ENCODE measurements around the gene PINK1.

The PINK1 gene

DNA sequence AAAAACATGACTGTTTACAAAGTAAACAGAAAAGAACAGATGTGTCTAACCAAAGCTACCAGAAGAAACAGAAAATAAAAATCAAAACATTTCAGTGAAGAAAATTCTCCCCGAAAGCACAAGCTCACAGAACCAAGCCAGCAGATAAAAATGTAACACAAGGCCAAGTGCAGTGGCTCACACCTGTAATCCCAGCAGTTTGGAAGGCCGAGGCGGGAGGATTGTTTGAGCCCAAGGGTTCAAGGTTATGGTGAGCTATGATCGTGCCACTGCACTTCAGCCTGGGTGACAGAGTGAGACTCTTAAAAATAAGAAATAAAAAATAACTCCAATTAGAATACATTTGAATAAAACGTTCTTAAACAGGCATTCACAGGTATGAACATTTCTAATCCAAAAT is 47.0 kb downstream of the PINK1 start:
- DNase-seq (ENCODE audit: low read depth), result no peak
- H3K4me3 ChIP-seq (ENCODE audit: low read depth, low read length), result no peak overlapping the region
- TF ChIP-seq, protein P1, sequence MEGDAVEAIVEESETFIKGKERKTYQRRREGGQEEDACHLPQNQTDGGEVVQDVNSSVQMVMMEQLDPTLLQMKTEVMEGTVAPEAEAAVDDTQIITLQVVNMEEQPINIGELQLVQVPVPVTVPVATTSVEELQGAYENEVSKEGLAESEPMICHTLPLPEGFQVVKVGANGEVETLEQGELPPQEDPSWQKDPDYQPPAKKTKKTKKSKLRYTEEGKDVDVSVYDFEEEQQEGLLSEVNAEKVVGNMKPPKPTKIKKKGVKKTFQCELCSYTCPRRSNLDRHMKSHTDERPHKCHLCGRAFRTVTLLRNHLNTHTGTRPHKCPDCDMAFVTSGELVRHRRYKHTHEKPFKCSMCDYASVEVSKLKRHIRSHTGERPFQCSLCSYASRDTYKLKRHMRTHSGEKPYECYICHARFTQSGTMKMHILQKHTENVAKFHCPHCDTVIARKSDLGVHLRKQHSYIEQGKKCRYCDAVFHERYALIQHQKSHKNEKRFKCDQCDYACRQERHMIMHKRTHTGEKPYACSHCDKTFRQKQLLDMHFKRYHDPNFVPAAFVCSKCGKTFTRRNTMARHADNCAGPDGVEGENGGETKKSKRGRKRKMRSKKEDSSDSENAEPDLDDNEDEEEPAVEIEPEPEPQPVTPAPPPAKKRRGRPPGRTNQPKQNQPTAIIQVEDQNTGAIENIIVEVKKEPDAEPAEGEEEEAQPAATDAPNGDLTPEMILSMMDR (conservative IDR thresholded peaks at IDR 0.05; ENCODE audit: low read depth, low read length), result no peak

DNA sequence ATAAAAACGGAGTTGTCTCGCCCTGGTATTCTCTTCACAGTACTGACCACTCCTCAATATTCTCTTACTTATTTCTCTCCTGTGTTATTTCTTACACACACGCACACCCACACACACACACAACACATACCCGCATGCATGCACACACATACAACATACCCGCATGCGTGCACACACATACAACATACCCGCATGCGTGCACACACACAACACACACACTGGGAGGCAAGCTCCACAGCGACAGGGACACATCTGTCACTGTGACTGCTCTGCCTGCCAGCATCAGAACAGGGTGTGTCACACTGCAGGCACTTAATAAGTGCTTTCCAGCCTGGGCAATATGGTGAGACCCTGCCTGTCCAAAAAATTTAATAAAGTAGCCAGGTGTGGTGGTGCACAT is 48.7 kb downstream of the PINK1 start:
- TF ChIP-seq, protein P1 (conservative IDR thresholded peaks at IDR 0.05; ENCODE audit: low read depth, low read length), result no peak
- DNase-seq (ENCODE audit: low read depth), result no peak

DNA sequence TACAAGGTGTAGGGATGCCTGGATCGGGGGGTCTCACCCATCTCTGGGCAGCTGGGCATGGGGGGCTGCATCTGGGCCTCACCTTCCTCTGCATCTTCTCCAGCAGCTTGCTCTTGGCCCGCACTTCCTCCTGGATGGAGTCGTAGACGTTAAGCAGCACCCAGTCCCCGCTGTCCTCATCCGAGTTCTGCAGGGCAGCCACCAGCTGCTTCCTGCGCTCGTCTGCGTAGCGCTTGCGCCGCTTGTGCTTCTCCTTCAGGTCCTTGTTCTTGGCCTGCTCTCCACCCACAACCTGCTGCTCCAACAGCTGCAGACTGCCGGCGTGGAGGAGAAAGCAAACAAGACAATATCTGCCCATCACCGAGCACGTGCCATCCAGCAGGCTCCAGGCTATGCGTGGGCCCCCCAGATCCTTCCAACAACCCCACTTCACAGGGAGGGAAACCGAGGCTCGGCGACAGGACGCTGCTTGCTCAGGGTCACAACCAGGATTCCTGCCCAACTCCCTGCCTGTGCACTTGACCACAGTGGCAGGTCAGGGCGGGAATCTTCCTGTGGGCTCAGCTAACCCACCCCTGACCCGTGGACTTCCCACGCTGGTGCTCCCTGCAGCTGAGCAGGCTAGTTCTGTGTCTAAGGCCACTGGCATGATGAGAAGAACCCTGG is 49.4 kb downstream of the PINK1 start:
- no peak for DNase-seq (ENCODE audit: low read depth)

More for the DNA sequence above, 48.7 kb downstream of the PINK1 start:
- H3K4me3 ChIP-seq (ENCODE audit: low read depth, low read length), result no peak overlapping the region

DNA sequence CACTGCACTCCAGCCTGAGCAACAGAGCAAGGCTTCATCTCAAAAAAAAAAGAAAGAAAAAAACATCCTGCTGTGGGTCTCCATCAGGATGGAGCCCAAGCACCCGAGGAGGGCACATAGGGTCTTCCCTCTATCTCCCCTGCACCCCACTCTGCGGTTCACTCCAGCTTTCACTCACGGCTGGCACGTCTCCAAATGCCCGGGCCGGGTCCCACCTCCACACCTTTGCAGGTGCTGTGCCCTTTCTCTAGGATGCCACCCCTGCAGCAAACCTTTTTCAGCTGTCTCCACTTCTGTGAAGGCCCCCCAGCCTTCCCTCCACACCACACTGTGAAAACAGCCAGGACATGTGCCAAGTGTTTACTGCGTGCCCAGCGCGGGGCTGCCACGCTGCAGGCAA is 50.4 kb downstream of the PINK1 start:
- no peak for DNase-seq (ENCODE audit: low read depth)
- TF ChIP-seq, protein P1 (conservative IDR thresholded peaks at IDR 0.05; ENCODE audit: low read depth, low read length), result no peak
- no peak overlapping the region for H3K4me3 ChIP-seq (ENCODE audit: low read depth, low read length)

More for the DNA sequence above, 49.4 kb downstream of the PINK1 start:
- H3K4me3 ChIP-seq (ENCODE audit: low read depth, low read length), result no peak overlapping the region
- TF ChIP-seq, protein P1 (conservative IDR thresholded peaks at IDR 0.05; ENCODE audit: low read depth, low read length), result no peak

DNA sequence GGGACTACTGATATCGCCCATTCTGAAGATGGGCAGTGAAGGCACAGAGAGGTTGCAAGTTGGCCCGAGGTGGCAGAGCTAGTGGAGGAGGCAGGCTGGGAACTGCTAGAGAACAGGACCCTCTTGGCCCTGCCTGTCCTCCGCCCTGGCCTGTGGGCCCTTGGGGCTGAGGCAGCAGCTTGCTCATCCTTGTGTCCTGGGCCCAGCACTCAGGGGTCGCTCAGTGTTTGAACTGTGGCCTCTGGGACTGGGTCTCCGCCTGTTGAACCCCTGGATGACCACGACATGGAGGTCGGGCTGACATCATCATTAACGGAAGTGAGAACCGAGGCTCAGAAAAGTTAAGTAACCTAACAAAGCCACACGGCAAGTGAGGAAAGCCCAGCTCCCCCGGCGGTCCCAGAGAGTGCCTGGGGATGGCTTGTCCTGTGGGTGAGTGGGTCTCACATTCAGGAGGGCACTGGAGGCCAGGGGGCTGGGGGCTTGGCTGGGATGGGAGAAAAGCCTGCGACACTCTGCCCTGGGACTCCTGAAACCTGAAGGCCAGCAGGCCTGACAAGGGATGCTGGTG is 50.9 kb downstream of the PINK1 start:
- H3K4me3 ChIP-seq (ENCODE audit: low read depth, low read length), result no peak overlapping the region
- TF ChIP-seq, protein P1 (conservative IDR thresholded peaks at IDR 0.05; ENCODE audit: low read depth, low read length), result no peak
- DNase-seq (ENCODE audit: low read depth), result no peak

DNA sequence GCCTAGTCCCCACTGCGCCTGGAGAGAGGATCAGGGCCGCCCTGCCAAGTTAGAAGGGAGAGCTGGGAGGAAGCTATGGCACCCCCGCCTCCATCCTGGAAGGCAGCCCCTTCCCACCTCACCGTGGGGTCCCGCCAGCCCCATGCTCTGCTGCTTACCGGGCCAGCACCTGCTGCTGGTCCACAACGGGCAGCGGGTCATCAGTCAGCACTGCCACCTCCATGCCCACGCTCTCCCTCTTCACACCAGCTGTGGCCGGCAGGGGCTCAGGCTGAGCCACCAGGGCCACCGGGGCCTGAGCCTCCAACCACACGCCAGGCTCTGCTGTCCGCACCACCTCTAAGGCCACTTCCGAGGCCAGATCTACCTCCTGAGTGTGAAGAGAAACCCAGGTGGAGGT is 51.4 kb downstream of the PINK1 start:
- H3K4me3 ChIP-seq (ENCODE audit: low read depth, low read length), result no peak overlapping the region
- TF ChIP-seq, protein P1 (conservative IDR thresholded peaks at IDR 0.05; ENCODE audit: low read depth, low read length), result no peak
- no peak for DNase-seq (ENCODE audit: low read depth)

Measured in choroid plexus epithelial cell (primary cell).